GM19468 (cell line): ENCODE data around the gene DGCR2.
"Not testable (repeated sequence)": the region's sequence is repeated elsewhere in the genome, so short reads cannot be mapped to it uniquely, and the experiment has no call there.

ENCODE experiments used
- ATAC-seq: cut with Tn5 transposase; IDR thresholded peaks from one replicate; pipeline ENCODE4 v1.9.1; 2021; ENCODE audit warnings: mild to moderate bottlenecking, moderate library complexity, moderate number of reproducible peaks; ENCODE audit not compliant: unreplicated experiment; ENCODE audit errors: extremely low read depth

DGCR2 gene

DNA sequence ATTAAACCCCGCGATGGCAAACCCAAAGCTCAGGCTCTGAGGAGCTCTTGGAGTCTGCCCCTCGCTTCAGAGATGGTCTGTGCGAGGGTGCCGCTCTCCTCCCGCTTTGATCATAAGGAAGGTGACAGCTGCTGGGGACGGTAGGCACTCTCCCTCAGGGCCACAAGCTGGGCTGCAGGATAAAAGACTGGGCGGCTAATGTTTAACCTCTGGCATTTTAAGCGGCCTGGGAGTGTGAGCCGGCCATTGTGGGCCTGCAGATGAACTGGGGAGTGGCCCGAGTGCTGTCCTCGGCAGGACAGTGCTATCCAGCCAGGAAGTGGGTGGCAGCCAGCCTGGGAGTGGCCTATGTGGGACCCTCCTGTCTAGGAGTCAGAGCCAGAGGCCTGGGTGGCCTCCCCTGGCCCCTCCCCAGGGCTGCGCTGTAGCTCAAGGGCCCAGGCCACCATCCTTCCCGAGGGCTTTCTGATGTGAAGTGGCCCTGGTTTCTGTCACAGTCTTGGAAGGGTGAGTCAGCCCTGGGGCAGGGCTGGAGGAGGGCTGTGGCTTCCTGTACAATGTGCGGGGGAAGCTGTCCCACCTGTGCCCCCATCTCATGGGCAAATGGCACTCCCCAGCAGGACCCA, 127.4 kb downstream of the DGCR2 start:
- ATAC-seq: no peak

GRCh38 chr22:18994056-18994455, 128.2 kb downstream of the DGCR2 start:
- ATAC-seq: no peak

DNA sequence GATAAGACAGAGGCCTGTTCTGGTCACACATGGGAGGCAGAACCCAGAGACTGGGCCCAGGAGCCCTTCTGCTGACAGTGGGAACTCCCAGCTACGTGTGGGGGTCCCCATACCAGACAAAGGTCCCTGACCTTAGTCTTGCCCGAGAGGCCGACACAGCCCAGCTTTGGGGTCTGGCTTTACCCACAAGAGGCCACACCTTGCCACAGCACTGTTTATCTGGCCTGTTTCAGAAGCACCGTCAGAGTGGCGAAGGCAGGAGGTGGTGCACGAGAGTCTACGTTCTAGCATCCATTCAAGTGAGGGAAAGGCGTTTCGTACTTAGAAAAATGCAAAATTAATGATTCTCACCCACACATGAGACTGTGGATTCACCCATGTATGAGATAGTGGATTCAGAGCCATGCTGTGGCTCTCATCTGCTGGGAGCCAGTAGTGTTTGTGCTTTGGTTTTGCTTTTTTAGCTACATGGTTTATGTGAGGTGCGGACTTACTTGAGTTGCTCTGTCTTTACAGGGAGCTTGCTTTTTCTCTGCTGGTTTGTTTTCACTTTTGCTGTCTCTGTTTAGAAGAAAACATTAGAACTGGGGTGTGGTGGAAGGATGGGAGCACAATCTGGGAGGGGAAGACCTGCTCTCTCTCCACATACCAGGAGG, 129.5 kb downstream of the DGCR2 start:
- no peak for ATAC-seq

DNA sequence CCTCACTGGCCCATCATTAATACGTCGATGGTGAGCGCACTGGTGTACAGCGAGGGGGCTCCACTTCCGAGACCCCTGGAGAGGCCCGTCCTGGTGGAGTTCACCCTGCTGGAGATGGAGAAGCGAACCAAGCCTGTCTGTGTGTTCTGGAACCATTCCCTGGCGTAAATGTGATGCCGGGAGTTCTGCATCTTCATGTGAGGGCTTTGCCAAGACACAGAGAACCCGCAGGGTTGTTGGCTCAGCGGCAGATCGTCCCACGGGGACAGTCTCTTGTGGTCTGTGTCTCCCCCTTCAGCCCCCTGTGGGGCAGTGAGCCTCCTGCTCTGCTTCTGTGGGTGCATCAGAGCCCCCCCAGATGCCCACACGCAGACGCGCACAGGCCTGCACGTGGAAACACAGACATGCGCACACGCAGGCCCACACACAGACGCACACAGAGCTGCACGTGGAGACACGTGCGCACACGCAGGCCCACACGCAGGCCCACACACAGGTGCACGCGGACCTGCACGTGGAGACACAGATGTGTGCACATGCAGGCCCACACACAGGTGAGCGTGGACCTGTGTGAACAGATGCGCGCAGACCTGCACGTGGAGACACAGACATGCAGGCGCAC, 130.3 kb downstream of the DGCR2 start:
- no peak for ATAC-seq

GRCh38 chr22:18991138-18991432, 131.1 kb downstream of the DGCR2 start:
- ATAC-seq: no peak

DNA sequence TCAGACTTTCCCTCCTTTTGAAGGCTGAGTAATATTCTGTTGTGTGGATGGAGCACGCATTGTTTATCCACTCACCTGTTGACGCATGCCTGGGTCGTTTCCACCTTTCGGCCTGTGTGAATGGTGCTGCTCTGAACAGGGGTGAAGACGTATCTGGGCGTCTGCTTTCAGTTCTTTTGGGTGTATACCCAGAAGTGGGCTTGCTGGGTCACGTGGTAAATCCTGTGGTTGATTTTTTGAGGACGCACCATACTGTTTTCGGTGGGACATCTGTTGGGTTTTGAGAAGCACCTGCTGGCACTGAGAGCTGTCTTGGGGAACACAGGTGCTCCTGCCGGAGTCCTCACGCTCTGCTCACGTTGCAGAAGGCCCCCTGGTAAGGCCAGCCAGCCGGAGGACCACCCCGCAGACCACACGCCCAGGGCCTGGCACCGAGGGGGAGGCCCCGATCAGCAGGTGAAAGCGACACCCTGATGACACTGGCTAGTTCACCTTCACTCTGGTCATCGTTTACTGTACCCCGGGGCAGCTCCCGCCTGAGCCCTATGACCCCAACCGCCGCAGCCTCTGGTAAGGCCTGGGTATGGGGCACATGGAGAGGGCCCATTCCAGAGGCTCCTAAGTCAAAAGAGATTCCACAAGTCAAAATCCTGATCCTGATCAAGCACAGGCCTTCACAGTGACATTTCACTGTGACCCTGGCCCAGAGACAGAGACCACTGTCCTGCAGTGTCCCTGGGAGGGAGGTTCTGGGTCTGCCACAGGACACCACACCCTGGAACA, 131.7 kb downstream of the DGCR2 start:
- ATAC-seq: no peak

DNA sequence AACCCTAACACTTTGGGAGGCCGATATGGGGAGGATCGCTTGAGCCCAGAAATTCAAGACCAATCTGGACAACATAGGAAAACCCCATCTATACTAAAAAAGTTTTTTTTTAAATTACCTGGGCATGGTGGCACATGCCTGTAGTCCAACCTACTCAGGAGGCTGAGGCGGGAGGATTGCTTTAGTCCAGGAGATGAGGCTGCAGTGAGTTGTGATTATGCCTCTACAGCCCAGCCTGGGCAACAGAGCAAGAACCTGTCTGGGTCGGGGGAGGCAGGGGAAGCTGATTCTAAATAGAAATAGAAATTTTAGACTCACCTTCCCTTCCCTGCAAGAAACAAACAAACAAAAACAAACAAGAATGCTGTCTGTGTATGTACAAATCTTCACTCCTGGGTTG, 133.3 kb downstream of the DGCR2 start:
- no peak for ATAC-seq

GRCh38 chr22:18987765-18988164, 134.4 kb downstream of the DGCR2 start:
- no peak for ATAC-seq

- ATAC-seq: not testable (repeated sequence)
These were observed 135.1 kb downstream of the DGCR2 start for GRCh38 chr22:18987114-18987513.
